Endodermal cell (in vitro differentiated cells): ENCODE results near the gene TSPAN9. TPM values are rescaled to one million over a fixed set of nuclear protein-coding genes. Genes with fewer than 3 reads are reported as not detected.
A peak's percentile ranks its signal among the peaks of the same experiment; 100 is the strongest.

Experiments used
- DNase-seq: peaks from one replicate; pipeline ENCODE4 v3.0.0-alpha.2; 2017
- H3K27ac ChIP-seq: 2 replicates; pipeline ENCODE4 v1.5.1; 2013; ENCODE audit warnings: mild to moderate bottlenecking, low read depth, low read length, moderate library complexity
- H3K27me3 ChIP-seq: 2 replicates; pipeline ENCODE4 v1.6.1; 2013; ENCODE audit warnings: mild to moderate bottlenecking, low read length, moderate library complexity; ENCODE audit not compliant: insufficient read depth, control insufficient read depth, poor library complexity, severe bottlenecking
- H3K36me3 ChIP-seq: 2 replicates; pipeline ENCODE4 v1.7.0; 2013; ENCODE audit warnings: mild to moderate bottlenecking, low read length, moderate library complexity; ENCODE audit not compliant: control insufficient read depth, insufficient read depth
- H3K4me1 ChIP-seq: one replicate; pipeline ENCODE4 v1.7.0; 2013; ENCODE audit warnings: low read length; ENCODE audit not compliant: control insufficient read depth, insufficient read depth
- H3K4me3 ChIP-seq: 2 replicates; pipeline ENCODE4 v1.5.1; 2013; ENCODE audit warnings: mild to moderate bottlenecking, low read length, moderate library complexity
- H3K9ac ChIP-seq: 2 replicates; pipeline ENCODE4 v1.6.1; 2013; ENCODE audit warnings: mild to moderate bottlenecking, low read length, moderate library complexity; ENCODE audit not compliant: poor library complexity, severe bottlenecking; ENCODE audit errors: extremely low read depth
- H3K9me3 ChIP-seq: 2 replicates; pipeline ENCODE4 v1.6.1; 2013; ENCODE audit warnings: mild to moderate bottlenecking, low read length, moderate library complexity; ENCODE audit not compliant: control insufficient read depth
- H3K27ac Mint-ChIP-seq: 2 replicates; pipeline ENCODE4 v1.8.0; 2020; ENCODE audit warnings: mixed read lengths
- H3K27me3 Mint-ChIP-seq: 2 replicates; pipeline ENCODE4 v1.8.0; 2021; ENCODE audit warnings: mild to moderate bottlenecking, mixed read lengths; ENCODE audit not compliant: insufficient read depth
- H3K36me3 Mint-ChIP-seq: 2 replicates; pipeline ENCODE4 v1.8.0; 2020; ENCODE audit warnings: low read depth, mixed read lengths
- H3K4me1 Mint-ChIP-seq: 2 replicates; pipeline ENCODE4 v1.8.0; 2020; ENCODE audit warnings: mixed read lengths
- H3K4me3 Mint-ChIP-seq: 2 replicates; pipeline ENCODE4 v1.8.0; 2020; ENCODE audit warnings: mild to moderate bottlenecking, moderate library complexity, mixed read lengths
- H3K9me3 Mint-ChIP-seq: 2 replicates; pipeline ENCODE4 v1.8.0; 2020; ENCODE audit warnings: mild to moderate bottlenecking, mixed read lengths
- CTCF ChIP-seq: fragments of 200-600 bp; sonication (generic); conservative IDR thresholded peaks from 2 replicates; pipeline ENCODE4 v1.5.0; 2021; ENCODE audit warnings: antibody characterized with exemption, mild to moderate bottlenecking
- WGBS, 2 experiments: methylation state at CpG; one replicate each; pipeline versions ENCODE4 v1.1.5 to v1.1.7; 2013; ENCODE audit warnings: missing lambda C conversion rate in 2 of 2, mixed read lengths in 1 of 2; ENCODE audit not compliant: insufficient coverage in 1 of 2, insufficient read length in 1 of 2; 5-methylcytosine and 5-hydroxymethylcytosine counted together
- total RNA-seq, 2 donors: library from RNA; stranded (reverse); fragmentation: NEBNext Ultra II Directional in 1 of 2; extraction: Animal tissue kit (Norgen Biotek cat#: 25700) in 1 of 2; gene quantifications; 2 replicates in 1 of 2; 3 replicates in 1 of 2; pipeline ENCODE4 v1.2.1, GENCODE V29; 2021

The TSPAN9 gene
- total RNA-seq, 2 donors from 2014 or later: 31.9 to 80.8 TPM

GRCh38 chr12:3224530-3224903, 147.3 kb downstream of the TSPAN9 start:
- Histone ChIP-seq H3K4me3 (no peak overlapping the region), H3K36me3 (no peaks in the 10 kb centered on the region), H3K4me1 (peaks cover 3% of the 10 kb centered on the region), H3K27me3 (no peaks in the 10 kb centered on the region), H3K9ac (no peak overlapping the region), H3K27ac (no peak overlapping the region), H3K9me3 (peaks cover 12% of the 10 kb centered on the region)
- Mint-ChIP-seq H3K27me3 (no peaks in the 10 kb centered on the region), H3K4me1 (peaks cover 24% of the 10 kb centered on the region), H3K36me3 (peaks cover 16% of the 10 kb centered on the region), H3K4me3 (no peak overlapping the region), H3K27ac (peak overlapping the region; percentile 42), H3K9me3 (peaks cover 10% of the 10 kb centered on the region)
- no peak for TF ChIP-seq CTCF
- no peak for DNase-seq
- WGBS, 2 experiments: 87 to 94% methylated on average over 17 to 19 of the region's 19 CpGs

GRCh38 chr12:3225154-3225795, 148.1 kb downstream of the TSPAN9 start:
- TF ChIP-seq CTCF: no peak
- peaks cover 25% of the 10 kb centered on the region for H3K4me1 Mint-ChIP-seq
- H3K4me3 Mint-ChIP-seq: no peak overlapping the region
- peaks cover 10% of the 10 kb centered on the region for H3K9me3 Mint-ChIP-seq
- H3K4me1 ChIP-seq: peaks cover 3% of the 10 kb centered on the region
- H3K27me3 Mint-ChIP-seq: no peaks in the 10 kb centered on the region
- 82 to 90% methylated on average over 17 to 20 of the region's 20 CpGs for WGBS, 2 experiments
- H3K36me3 ChIP-seq: no peaks in the 10 kb centered on the region
- peak overlapping the region; percentile 27 for H3K27ac Mint-ChIP-seq
- DNase-seq: no peak
- H3K4me3 ChIP-seq: no peak overlapping the region
- peaks cover 16% of the 10 kb centered on the region for H3K36me3 Mint-ChIP-seq
- H3K9ac ChIP-seq: no peak overlapping the region
- no peak overlapping the region for H3K27ac ChIP-seq
- H3K9me3 ChIP-seq: peaks cover 12% of the 10 kb centered on the region
- no peaks in the 10 kb centered on the region for H3K27me3 ChIP-seq

- no peak for DNase-seq
- peak overlapping the region; percentile 27 for H3K27ac Mint-ChIP-seq
- WGBS, 2 experiments: 72 to 83% methylated on average over 2 to 3 of the region's 3 CpGs
- H3K27ac ChIP-seq: no peak overlapping the region
- H3K4me3 Mint-ChIP-seq: no peak overlapping the region
- no peak overlapping the region for H3K4me3 ChIP-seq
- H3K36me3 ChIP-seq: no peaks in the 10 kb centered on the region
- no peaks in the 10 kb centered on the region for H3K27me3 Mint-ChIP-seq
- no peaks in the 10 kb centered on the region for H3K27me3 ChIP-seq
- peaks cover 16% of the 10 kb centered on the region for H3K36me3 Mint-ChIP-seq
- H3K9me3 ChIP-seq: peaks cover 12% of the 10 kb centered on the region
- TF ChIP-seq CTCF: no peak
- peaks cover 30% of the 10 kb centered on the region for H3K4me1 Mint-ChIP-seq
- H3K4me1 ChIP-seq: peaks cover 3% of the 10 kb centered on the region
- H3K9ac ChIP-seq: no peak overlapping the region
- H3K9me3 Mint-ChIP-seq: peaks cover 10% of the 10 kb centered on the region
Measured at GRCh38 chr12:3225796-3226180, 148.6 kb downstream of the TSPAN9 start.
